Muscle layer of duodenum (tissue), 2 donors: Measurements from ENCODE around the gene ZCCHC24.

Source experiments
- H3K27ac ChIP-seq: one replicate; pipeline ENCODE4 v1.7.0; 2013; ENCODE audit warnings: mild to moderate bottlenecking, low read length
- H3K27me3 ChIP-seq: one replicate; pipeline ENCODE4 v1.7.0; 2013; ENCODE audit warnings: low read depth, mild to moderate bottlenecking, control low read depth, low read length
- H3K36me3 ChIP-seq, 2 donors: one replicate each; pipeline ENCODE4 v1.7.0; 2013; ENCODE audit warnings: low read length in 2 of 2, control low read depth in 1 of 2, mild to moderate bottlenecking in 1 of 2; ENCODE audit not compliant: insufficient read depth in 2 of 2, control insufficient read depth in 1 of 2
- H3K4me1 ChIP-seq, 2 donors: one replicate each; pipeline ENCODE4 v1.7.0; 2013; ENCODE audit warnings: low read length in 2 of 2, mild to moderate bottlenecking in 2 of 2, control low read depth in 1 of 2, moderate library complexity in 1 of 2; ENCODE audit not compliant: insufficient read depth in 2 of 2, control insufficient read depth in 1 of 2
- H3K4me3 ChIP-seq, 2 donors: one replicate each; pipeline ENCODE4 v1.7.0; 2013; ENCODE audit warnings: low read length in 2 of 2, low read depth in 1 of 2, mild to moderate bottlenecking in 1 of 2
- H3K9me3 ChIP-seq, 2 donors: one replicate each; pipeline ENCODE4 v1.7.0; 2013; ENCODE audit warnings: low read length in 2 of 2, control low read depth in 1 of 2, mild to moderate bottlenecking in 1 of 2; ENCODE audit not compliant: control insufficient read depth in 1 of 2
- donor health status: healthy.

Gene ZCCHC24

GRCh38 chr10:79445161-79445976, at the start of gene ZCCHC24:
Gene ZCCHC24, minus strand, starts transcription at chr10:79445624. Its CDS starts 184 bp downstream, at chr10:79445440.
- Histone ChIP-seq H3K27ac (peak within 1 kb of the TSS; percentile 95), H3K4me3 (peak within 1 kb of the TSS; percentile 79 to 81), H3K27me3 (no peaks in the 10 kb centered on the region), H3K36me3 (peaks cover 0 to under 1% of the 10 kb centered on the region in 2 donors), H3K9me3 (no peaks in the 10 kb centered on the region), H3K4me1 (peaks cover 21 to 36% of the 10 kb centered on the region in 2 donors)

- H3K9me3 ChIP-seq, result no peaks in the 10 kb centered on the region
- H3K4me1 ChIP-seq, result peaks cover 0 to 2% of the 10 kb centered on the region in 2 donors
- H3K27ac ChIP-seq, result no peak overlapping the region
- H3K27me3 ChIP-seq, result peaks cover 4% of the 10 kb centered on the region
- no peak overlapping the region for H3K4me3 ChIP-seq
- H3K36me3 ChIP-seq, result no peaks in the 10 kb centered on the region
Measured at GRCh38 chr10:79493806-79494205, 48.4 kb upstream of the ZCCHC24 start.

GRCh38 chr10:79492839-79493238, 47.4 kb upstream of the ZCCHC24 start:
- Histone ChIP-seq H3K27ac (no peak overlapping the region), H3K27me3 (peaks cover 4% of the 10 kb centered on the region), H3K4me3 (no peak overlapping the region), H3K36me3 (no peaks in the 10 kb centered on the region), H3K9me3 (no peaks in the 10 kb centered on the region), H3K4me1 (peaks cover 6 to 7% of the 10 kb centered on the region in 2 donors)

- Histone ChIP-seq H3K36me3 (no peaks in the 10 kb centered on the region), H3K27ac (no peak overlapping the region), H3K4me1 (peaks cover 6 to 13% of the 10 kb centered on the region in 2 donors), H3K4me3 (no peak overlapping the region), H3K9me3 (no peaks in the 10 kb centered on the region), H3K27me3 (peaks cover 1% of the 10 kb centered on the region)
Measured at GRCh38 chr10:79492256-79492655, 46.8 kb upstream of the ZCCHC24 start.

- Histone ChIP-seq H3K4me3 (no peak overlapping the region), H3K9me3 (no peaks in the 10 kb centered on the region), H3K36me3 (no peaks in the 10 kb centered on the region), H3K27ac (peak overlapping the region; percentile 11), H3K4me1 (peaks cover 6 to 13% of the 10 kb centered on the region in 2 donors), H3K27me3 (no peaks in the 10 kb centered on the region)
Measured at GRCh38 chr10:79491143-79491835, 45.9 kb upstream of the ZCCHC24 start.

- no peaks in the 10 kb centered on the region for H3K36me3 ChIP-seq
Measured at GRCh38 chr10:79490400-79491142, 45.1 kb upstream of the ZCCHC24 start.

GRCh38 chr10:79488870-79489269, 43.4 kb upstream of the ZCCHC24 start:
- Histone ChIP-seq H3K9me3 (no peaks in the 10 kb centered on the region), H3K27me3 (no peaks in the 10 kb centered on the region), H3K27ac (no peak overlapping the region), H3K36me3 (no peaks in the 10 kb centered on the region), H3K4me1 (peaks cover 6 to 13% of the 10 kb centered on the region in 2 donors), H3K4me3 (no peak overlapping the region)

More at GRCh38 chr10:79490400-79491142, 45.1 kb upstream of the ZCCHC24 start:
- no peaks in the 10 kb centered on the region for H3K27me3 ChIP-seq
- H3K27ac ChIP-seq, result peak overlapping the region; percentile 11
- H3K4me3 ChIP-seq, result no peak overlapping the region
- H3K4me1 ChIP-seq, result peaks cover 6 to 13% of the 10 kb centered on the region in 2 donors
- no peaks in the 10 kb centered on the region for H3K9me3 ChIP-seq

- Histone ChIP-seq H3K27me3 (no peaks in the 10 kb centered on the region), H3K9me3 (no peaks in the 10 kb centered on the region), H3K36me3 (no peaks in the 10 kb centered on the region), H3K4me1 (peaks cover 6 to 13% of the 10 kb centered on the region in 2 donors), H3K27ac (peak overlapping the region; percentile 39), H3K4me3 (no peak overlapping the region)
Measured at GRCh38 chr10:79488336-79488735, 42.9 kb upstream of the ZCCHC24 start.

- no peaks in the 10 kb centered on the region for H3K27me3 ChIP-seq
- H3K27ac ChIP-seq, result peak overlapping the region; percentile 39
- H3K36me3 ChIP-seq, result no peaks in the 10 kb centered on the region
- no peaks in the 10 kb centered on the region for H3K9me3 ChIP-seq
- peaks cover 6 to 13% of the 10 kb centered on the region in 2 donors for H3K4me1 ChIP-seq
- no peak overlapping the region for H3K4me3 ChIP-seq
Measured at GRCh38 chr10:79487296-79488194, 42.1 kb upstream of the ZCCHC24 start.

GRCh38 chr10:79484476-79484875, 39.1 kb upstream of the ZCCHC24 start:
- no peaks in the 10 kb centered on the region for H3K36me3 ChIP-seq
- H3K27ac ChIP-seq, result no peak overlapping the region
- no peaks in the 10 kb centered on the region for H3K27me3 ChIP-seq
- H3K9me3 ChIP-seq, result no peaks in the 10 kb centered on the region
- no peak overlapping the region for H3K4me3 ChIP-seq
- H3K4me1 ChIP-seq, result peaks cover 6 to 13% of the 10 kb centered on the region in 2 donors
